Measurements from ENCODE around the gene SMPD3. TPM values are rescaled to one million over a fixed set of nuclear protein-coding genes. Genes with fewer than 3 reads are reported as not detected.
"Not testable (repeated sequence)": the region's sequence is repeated elsewhere in the genome, so short reads cannot be mapped to it uniquely, and the experiment has no call there.

SMPD3 gene
- total RNA-seq (10 to 100 TPM; 12.7 to 19.6 TPM), polyA plus RNA-seq (ENCODE audit: insufficient read length in 2 of 2) (10 to 100 TPM; 39.0 to 44.7 TPM)
- long read RNA-seq, donor 1, full-length matches to known transcripts: 13 of 19 reads
- long read RNA-seq, donor 1, partial matches to known transcripts: 6 of 19 reads
- long read RNA-seq, donor 1, other reads (novel, unspliced or antisense): 0 of 19 reads
- long read RNA-seq, donor 2, full-length matches to known transcripts: 1 of 1 reads
- long read RNA-seq, donor 2, partial matches to known transcripts: 0 of 1 reads
- long read RNA-seq, donor 2, other reads (novel, unspliced or antisense): 0 of 1 reads
- long read RNA-seq, donor 3, full-length matches to known transcripts: 3 of 8 reads
- long read RNA-seq, donor 3, partial matches to known transcripts: 5 of 8 reads
- long read RNA-seq, donor 3, other reads (novel, unspliced or antisense): 0 of 8 reads
- long read RNA-seq, donor 4, full-length matches to known transcripts: 1 of 1 reads
- long read RNA-seq, donor 4, partial matches to known transcripts: 0 of 1 reads
- long read RNA-seq, donor 4, other reads (novel, unspliced or antisense): 0 of 1 reads

DNA sequence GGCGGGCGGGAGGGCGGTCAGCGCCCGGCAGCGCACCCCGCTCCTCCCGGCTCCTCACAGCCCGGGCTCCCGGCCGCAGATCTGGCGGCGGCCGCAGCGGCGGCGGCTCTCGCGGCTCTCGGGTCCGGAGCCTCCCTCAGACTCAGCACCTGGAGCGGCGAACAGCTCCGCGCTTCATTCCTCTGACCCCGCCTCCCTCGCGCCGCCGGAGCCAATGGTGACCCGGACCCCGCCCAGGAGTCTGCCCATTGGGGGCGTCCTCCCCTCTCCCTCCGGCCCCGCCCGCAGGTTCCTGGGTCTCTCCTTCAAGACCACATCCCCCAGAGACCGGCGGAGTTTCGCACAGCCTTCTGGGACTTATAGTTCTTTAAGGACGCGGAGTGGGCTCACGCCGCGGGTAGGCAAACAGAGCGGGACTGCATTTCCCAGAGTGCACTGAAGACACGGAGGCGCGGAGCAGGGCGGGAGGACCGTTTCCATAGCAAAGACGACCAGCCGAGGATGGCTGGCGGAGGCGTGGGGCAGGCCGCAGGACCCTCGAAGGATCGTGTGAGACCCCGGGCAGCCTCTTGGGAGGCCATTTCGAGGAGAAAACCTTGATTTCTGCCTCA, at the start of gene SMPD3:
SMPD3 (minus strand) TSS at position 149 of the 611 bp plus-strand sequence. CDS start 76,327 bp downstream, outside the sequence.
- WGBS (ENCODE audit: insufficient coverage): under 1% methylated on average over 59 of the region's 59 CpGs
- Histone ChIP-seq H3K9me3 (ENCODE audit: control insufficient read depth, insufficient read depth, low read length) (no peaks in the 10 kb centered on the region), H3K36me3 (ENCODE audit: control insufficient read depth, insufficient read depth, low read length) (no peaks in the 10 kb centered on the region), H3K4me3 (ENCODE audit: low read depth, low read length) (peak within 1 kb of the TSS; percentile 49), H3K27ac (ENCODE audit: low read depth, low read length) (peak within 1 kb of the TSS; percentile 55), H3K4me1 (ENCODE audit: control insufficient read depth, insufficient read depth, low read length) (peaks cover 32% of the 10 kb centered on the region), H3K27me3 (ENCODE audit: control insufficient read depth, insufficient read depth, low read length) (peaks cover 9% of the 10 kb centered on the region)
- DNase-seq (ENCODE audit: low read depth in 4 of 6, low spot score in 6 of 6): peak; percentile 93 to 100 (median 100)

DNA sequence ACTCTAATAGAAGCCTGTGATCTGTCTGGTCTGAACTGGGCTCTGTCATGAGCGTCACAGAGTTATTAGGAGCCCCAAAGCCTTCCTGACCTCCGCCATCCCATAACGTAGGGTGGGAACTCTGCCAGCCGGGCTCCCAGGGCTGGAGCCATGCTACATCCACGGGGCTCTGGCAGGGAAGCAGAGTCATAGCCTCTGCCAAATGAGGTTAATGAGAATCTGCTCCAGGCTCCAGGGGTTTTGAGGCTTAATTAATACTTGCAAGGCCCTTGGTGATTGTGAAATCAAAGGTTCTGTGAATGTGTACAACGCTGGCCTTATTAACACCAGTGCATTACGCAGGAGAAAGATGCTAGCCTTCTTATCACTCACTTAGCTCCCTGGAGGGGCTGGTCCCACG, 48.4 kb upstream of the SMPD3 start:
- 62% methylated on average over 8 of the region's 8 CpGs for WGBS (ENCODE audit: insufficient coverage)
- no peaks in the 10 kb centered on the region for H3K9me3 ChIP-seq (ENCODE audit: control insufficient read depth, insufficient read depth, low read length)
- H3K36me3 ChIP-seq (ENCODE audit: control insufficient read depth, insufficient read depth, low read length): no peaks in the 10 kb centered on the region
- H3K27me3 ChIP-seq (ENCODE audit: control insufficient read depth, insufficient read depth, low read length): no peaks in the 10 kb centered on the region
- peaks cover 12% of the 10 kb centered on the region for H3K4me1 ChIP-seq (ENCODE audit: control insufficient read depth, insufficient read depth, low read length)
- DNase-seq (ENCODE audit: low read depth in 4 of 6, low spot score in 6 of 6): peak in 2 of 6 donors; percentile 44 to 73
- H3K27ac ChIP-seq (ENCODE audit: low read depth, low read length): no peak overlapping the region
- H3K4me3 ChIP-seq (ENCODE audit: low read depth, low read length): no peak overlapping the region

DNA sequence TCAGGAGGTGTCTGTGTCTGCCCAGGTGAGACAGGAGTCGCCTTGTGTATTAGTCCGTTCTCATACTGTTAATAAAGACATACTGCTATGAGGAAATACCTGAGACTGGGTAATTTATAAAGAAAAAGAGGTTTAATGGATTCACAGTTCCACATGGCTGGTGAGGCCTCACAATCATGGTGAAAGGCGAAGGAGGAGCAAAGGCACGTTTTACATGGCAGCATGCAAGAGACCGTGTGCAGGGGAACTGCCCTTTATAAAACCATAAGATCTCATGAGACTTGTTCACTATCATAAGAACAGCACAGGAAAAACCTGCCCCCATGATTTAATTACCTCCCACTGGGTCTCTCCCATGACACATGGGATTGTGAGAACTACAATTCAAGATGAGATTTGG, 46.0 kb upstream of the SMPD3 start:
- not testable (repeated sequence) for H3K4me3 ChIP-seq (ENCODE audit: low read depth, low read length); H3K36me3 ChIP-seq (ENCODE audit: control insufficient read depth, insufficient read depth, low read length); H3K27ac ChIP-seq (ENCODE audit: low read depth, low read length); H3K27me3 ChIP-seq (ENCODE audit: control insufficient read depth, insufficient read depth, low read length); H3K9me3 ChIP-seq (ENCODE audit: control insufficient read depth, insufficient read depth, low read length); DNase-seq (ENCODE audit: low read depth in 4 of 6, low spot score in 6 of 6)
- no CpG with 5 or more reads among the region's 5 CpGs for WGBS (ENCODE audit: insufficient coverage)
- peaks cover 12% of the 10 kb centered on the region for H3K4me1 ChIP-seq (ENCODE audit: control insufficient read depth, insufficient read depth, low read length)

DNA sequence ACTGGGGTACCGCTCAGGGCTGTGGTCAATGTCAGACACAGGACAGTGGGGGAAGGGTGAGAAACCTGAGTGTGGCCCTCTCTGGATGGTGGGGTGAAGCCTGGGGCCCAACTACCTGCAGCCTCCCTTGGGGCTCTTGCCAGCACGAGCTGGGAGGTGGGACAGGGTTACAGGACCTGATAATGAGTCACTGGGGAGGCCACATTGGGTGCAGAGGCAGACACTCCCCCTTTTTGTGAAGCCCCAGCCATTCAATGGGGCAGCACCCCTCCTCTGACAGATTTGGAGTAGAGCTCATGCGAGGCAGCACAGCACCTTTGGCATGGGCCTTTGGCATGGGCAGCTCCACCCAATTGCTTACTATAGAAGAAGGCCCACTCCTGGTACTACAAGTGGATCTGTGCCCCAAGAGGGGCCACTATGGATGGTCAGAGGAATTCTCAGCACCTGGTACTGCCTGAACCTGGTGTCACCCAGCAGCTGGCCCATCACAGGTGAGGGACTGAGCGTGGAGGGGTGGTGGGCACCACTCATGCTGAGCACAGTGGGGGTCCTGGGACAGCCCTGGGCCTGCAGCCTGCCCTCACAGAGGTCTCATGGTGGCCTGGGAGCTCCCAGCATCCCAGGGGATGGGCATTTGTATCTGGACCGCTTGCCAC, 45.2 kb upstream of the SMPD3 start:
- WGBS (ENCODE audit: insufficient coverage): 81% methylated on average over 5 of the region's 5 CpGs
- DNase-seq (ENCODE audit: low read depth in 4 of 6, low spot score in 6 of 6): no peak
- H3K27me3 ChIP-seq (ENCODE audit: control insufficient read depth, insufficient read depth, low read length): no peaks in the 10 kb centered on the region
- no peak overlapping the region for H3K4me3 ChIP-seq (ENCODE audit: low read depth, low read length)
- no peak overlapping the region for H3K27ac ChIP-seq (ENCODE audit: low read depth, low read length)
- no peaks in the 10 kb centered on the region for H3K9me3 ChIP-seq (ENCODE audit: control insufficient read depth, insufficient read depth, low read length)
- no peaks in the 10 kb centered on the region for H3K36me3 ChIP-seq (ENCODE audit: control insufficient read depth, insufficient read depth, low read length)
- peaks cover 8% of the 10 kb centered on the region for H3K4me1 ChIP-seq (ENCODE audit: control insufficient read depth, insufficient read depth, low read length)

DNA sequence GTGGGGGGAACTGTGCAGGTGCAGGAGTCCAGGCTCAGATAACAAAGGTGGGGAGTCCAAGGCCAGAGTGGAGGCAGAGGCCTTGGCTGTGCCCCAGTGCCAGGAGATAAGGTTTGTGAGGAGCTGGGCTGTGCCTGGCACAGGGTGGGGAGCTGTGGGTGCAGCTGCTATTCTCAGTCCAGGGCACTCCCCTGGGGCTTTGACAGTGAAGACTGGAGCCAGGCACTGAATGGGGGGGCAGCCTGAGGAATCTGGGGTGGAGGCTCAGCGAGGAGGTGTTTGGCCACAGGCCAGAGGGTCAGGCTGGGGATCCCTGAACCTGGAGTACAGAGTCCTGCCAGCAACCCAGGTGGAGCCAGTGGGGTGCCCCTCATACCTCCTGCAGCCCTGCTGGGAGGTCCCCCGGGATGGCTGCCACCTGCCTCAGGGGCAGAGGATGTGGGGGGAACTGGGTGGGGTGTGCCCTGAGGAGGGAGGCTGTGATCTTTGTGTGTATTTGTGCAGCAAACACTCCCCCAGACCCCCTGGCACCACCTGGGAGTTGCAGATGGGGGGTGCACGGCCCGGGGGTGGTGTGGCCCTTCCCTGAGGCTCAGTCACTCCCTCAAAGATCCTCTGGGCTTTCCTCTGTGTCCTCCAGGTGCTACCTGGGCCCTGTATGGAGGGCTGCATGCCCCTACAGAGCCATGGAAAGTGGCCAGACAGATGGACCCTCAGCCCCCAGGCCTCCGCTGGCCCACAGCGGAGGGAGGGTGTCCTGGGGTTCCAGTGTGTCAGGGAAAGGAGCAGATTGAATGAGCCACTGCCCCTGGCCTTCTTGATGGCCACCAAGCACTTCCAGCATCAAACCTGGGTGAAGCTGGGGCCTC, 44.5 kb upstream of the SMPD3 start:
- Histone ChIP-seq H3K4me1 (ENCODE audit: control insufficient read depth, insufficient read depth, low read length) (peaks cover 8% of the 10 kb centered on the region), H3K4me3 (ENCODE audit: low read depth, low read length) (no peak overlapping the region), H3K9me3 (ENCODE audit: control insufficient read depth, insufficient read depth, low read length) (no peaks in the 10 kb centered on the region), H3K36me3 (ENCODE audit: control insufficient read depth, insufficient read depth, low read length) (no peaks in the 10 kb centered on the region), H3K27me3 (ENCODE audit: control insufficient read depth, insufficient read depth, low read length) (no peaks in the 10 kb centered on the region), H3K27ac (ENCODE audit: low read depth, low read length) (no peak overlapping the region)
- WGBS (ENCODE audit: insufficient coverage): 72% methylated on average over 6 of the region's 6 CpGs
- DNase-seq (ENCODE audit: low read depth in 4 of 6, low spot score in 6 of 6): no peak

DNA sequence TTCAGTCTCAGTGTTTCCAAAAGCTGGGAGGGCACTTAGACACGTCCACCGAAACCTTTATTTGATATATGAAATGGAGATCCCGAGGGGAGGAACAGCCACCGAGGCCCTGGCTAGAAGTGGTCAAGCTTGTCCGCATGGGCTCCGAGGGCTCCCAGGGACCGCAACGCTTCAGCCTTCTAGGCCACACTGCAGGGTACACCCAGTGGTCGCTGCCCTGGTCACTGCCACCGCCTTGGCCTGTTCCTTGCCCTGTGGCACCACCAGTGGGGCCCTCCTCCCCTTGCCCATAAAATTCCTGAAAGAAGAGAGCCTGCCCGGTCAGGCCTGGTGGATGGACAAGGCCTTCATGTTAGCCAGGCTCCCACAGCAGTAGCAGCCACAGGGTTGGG, 43.8 kb upstream of the SMPD3 start:
- no peaks in the 10 kb centered on the region for H3K27me3 ChIP-seq (ENCODE audit: control insufficient read depth, insufficient read depth, low read length)
- WGBS (ENCODE audit: insufficient coverage): 84% methylated on average over 11 of the region's 11 CpGs
- DNase-seq (ENCODE audit: low read depth in 4 of 6, low spot score in 6 of 6): no peak
- H3K4me3 ChIP-seq (ENCODE audit: low read depth, low read length): no peak overlapping the region
- H3K4me1 ChIP-seq (ENCODE audit: control insufficient read depth, insufficient read depth, low read length): peaks cover 7% of the 10 kb centered on the region
- H3K36me3 ChIP-seq (ENCODE audit: control insufficient read depth, insufficient read depth, low read length): no peaks in the 10 kb centered on the region
- no peak overlapping the region for H3K27ac ChIP-seq (ENCODE audit: low read depth, low read length)
- no peaks in the 10 kb centered on the region for H3K9me3 ChIP-seq (ENCODE audit: control insufficient read depth, insufficient read depth, low read length)

DNA sequence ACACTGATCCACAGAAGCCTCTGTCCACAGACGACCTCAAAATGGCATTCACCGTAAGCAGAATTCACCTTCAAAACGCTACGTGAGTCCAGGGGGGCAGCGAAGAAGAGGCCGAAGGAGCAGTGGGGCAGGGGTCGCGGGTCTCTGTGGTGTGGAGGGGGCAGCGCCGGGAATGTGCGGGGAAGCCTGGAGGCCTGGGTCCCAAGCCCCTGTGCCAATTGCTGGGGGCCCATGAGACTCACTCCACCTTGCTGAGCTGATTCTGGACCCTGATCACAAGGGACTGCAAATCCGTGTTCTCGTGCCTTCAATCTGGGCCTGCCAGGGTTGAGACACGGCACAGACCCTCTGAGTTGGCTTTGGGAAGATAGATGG, 43.3 kb upstream of the SMPD3 start:
- peaks cover 7% of the 10 kb centered on the region for H3K4me1 ChIP-seq (ENCODE audit: control insufficient read depth, insufficient read depth, low read length)
- no peak overlapping the region for H3K27ac ChIP-seq (ENCODE audit: low read depth, low read length)
- WGBS (ENCODE audit: insufficient coverage): 85% methylated on average over 14 of the region's 14 CpGs
- H3K4me3 ChIP-seq (ENCODE audit: low read depth, low read length): no peak overlapping the region
- H3K27me3 ChIP-seq (ENCODE audit: control insufficient read depth, insufficient read depth, low read length): no peaks in the 10 kb centered on the region
- no peak for DNase-seq (ENCODE audit: low read depth in 4 of 6, low spot score in 6 of 6)
- H3K36me3 ChIP-seq (ENCODE audit: control insufficient read depth, insufficient read depth, low read length): no peaks in the 10 kb centered on the region
- H3K9me3 ChIP-seq (ENCODE audit: control insufficient read depth, insufficient read depth, low read length): no peaks in the 10 kb centered on the region

DNA sequence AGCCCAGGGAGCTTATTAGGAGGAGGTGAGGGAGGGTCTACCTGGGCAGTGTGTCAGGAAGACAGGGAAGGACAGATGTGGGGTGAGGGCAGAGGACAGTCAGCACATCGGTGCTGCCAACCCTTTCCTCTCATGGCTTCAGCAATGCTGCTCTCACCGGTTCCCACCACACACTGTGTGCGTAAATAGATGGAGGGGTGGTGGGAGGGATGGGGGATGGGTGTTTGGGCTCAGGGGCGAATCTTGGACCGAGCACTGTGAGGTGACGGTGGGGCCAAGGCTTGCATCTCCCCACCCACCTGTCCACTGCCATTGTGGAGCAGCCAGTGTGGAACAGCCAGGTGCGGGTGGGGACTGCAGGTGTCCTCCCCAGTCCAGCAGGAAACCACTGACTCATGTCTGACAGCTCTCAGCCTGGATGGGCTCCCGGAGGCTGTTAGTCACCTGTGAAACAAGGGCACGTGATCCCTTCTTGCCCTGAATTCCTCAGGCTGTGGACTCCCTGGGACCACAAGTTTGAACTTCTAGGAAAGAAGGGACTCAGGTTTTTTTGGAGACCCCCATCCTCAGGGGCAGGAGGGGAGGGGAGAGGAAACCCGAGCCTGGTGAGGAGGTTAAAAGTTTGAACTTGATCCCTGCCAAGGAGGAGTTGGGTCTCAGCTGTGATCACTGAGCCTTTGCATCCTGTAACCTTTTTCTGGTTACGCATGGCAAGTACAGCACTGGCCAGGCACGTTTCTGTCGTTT, 42.7 kb upstream of the SMPD3 start:
- no peak overlapping the region for H3K27ac ChIP-seq (ENCODE audit: low read depth, low read length)
- peaks cover 7% of the 10 kb centered on the region for H3K4me1 ChIP-seq (ENCODE audit: control insufficient read depth, insufficient read depth, low read length)
- no peak for DNase-seq (ENCODE audit: low read depth in 4 of 6, low spot score in 6 of 6)
- WGBS (ENCODE audit: insufficient coverage): 56% methylated on average over 8 of the region's 13 CpGs
- H3K4me3 ChIP-seq (ENCODE audit: low read depth, low read length): no peak overlapping the region
- H3K9me3 ChIP-seq (ENCODE audit: control insufficient read depth, insufficient read depth, low read length): no peaks in the 10 kb centered on the region
- no peaks in the 10 kb centered on the region for H3K36me3 ChIP-seq (ENCODE audit: control insufficient read depth, insufficient read depth, low read length)
- no peaks in the 10 kb centered on the region for H3K27me3 ChIP-seq (ENCODE audit: control insufficient read depth, insufficient read depth, low read length)
